ENCODE measurements around the gene ADAMTSL5. TPM values are rescaled to one million over a fixed set of nuclear protein-coding genes. Genes with fewer than 3 reads are reported as not detected.

ADAMTSL5 gene
- total RNA-seq, 2 experiments from 2014 or later = 0.34 TPM; not detected in 1

DNA sequence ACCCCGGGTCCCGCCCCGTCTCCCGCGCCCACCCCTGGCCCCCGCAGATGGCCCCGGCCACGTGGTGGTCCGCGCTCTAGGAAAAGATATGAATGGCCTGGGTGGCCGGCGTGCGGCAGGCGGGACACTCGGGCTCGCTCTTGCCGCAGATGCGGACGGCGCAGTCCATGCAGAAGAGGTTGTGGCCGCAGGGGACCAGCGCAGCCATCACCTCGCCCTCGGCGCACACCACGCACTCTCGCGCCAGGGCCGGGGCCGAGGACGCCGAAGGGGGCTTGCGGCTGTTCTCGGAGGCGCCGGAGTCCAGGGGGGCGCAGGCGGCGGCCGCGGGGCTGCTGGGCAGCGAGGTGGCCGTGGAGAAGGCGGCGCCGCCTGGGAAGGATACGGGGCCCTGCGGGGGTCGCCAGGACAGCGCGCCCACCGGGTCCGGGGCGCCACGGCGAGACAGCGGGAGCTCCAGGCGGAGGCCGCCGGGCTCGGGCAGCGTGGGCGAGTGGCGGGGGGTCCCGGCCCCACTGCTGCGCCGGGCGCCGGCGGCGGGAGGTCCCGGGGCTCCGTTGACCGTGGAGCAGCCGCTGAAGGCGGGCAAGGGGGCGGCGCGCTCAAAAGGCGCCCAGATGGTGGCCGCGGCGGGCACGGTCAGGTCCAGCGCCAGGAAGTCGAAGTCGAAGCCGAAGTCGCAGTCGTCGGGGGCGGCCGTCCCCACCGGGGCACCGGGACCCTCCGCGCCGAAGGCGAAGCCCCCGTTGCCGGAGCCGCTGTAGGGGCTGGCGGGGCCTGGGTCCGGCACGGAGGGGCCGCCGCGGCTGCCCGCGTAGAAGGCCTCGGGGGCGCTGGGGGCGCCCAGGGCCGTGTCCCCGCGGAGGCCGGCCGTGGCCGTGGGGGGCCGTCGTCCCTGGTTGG is 42.9 kb upstream of the ADAMTSL5 start:
- Histone ChIP-seq H3K79me2 (ENCODE audit: insufficient read depth, low read depth, low read length) (no peaks in the 10 kb centered on the region), H2AFZ (ENCODE audit: low read length) (no peak overlapping the region), H4K20me1 (ENCODE audit: insufficient read depth, low read length) (no peaks in the 10 kb centered on the region), H3K27ac (ENCODE audit: low read depth, low read length, poor library complexity, severe bottlenecking) (no peak overlapping the region), H3K4me3 (ENCODE audit: low read depth, low read length, poor library complexity, severe bottlenecking) (no peak overlapping the region), H3K36me3 (ENCODE audit: insufficient read depth, low read length) (no peaks in the 10 kb centered on the region), H3K4me1 (ENCODE audit: insufficient read depth, low read length, poor library complexity, severe bottlenecking) (no peaks in the 10 kb centered on the region), H3K9me2 (ENCODE audit: insufficient read depth, low read length) (no peaks in the 10 kb centered on the region), H3K9me3 (ENCODE audit: low read length) (no peaks in the 10 kb centered on the region), H3K4me2 (ENCODE audit: low read length) (no peak overlapping the region)
- POLR2A ChIA-PET = no interaction called here
- intact Hi-C loops (cut with micrococcal nuclease; ENCODE audit: unreplicated experiment) = no loop called here
- TF ChIP-seq CTCF (conservative IDR thresholded peaks at IDR 0.05; ENCODE audit: low read length) = no peak
- TF ChIP-seq EZH2phosphoT487 (IDR thresholded peaks at IDR 0.05; ENCODE audit: borderline replicate concordance, low read depth, low read length) = no peak
- no peak for DNase-seq (ENCODE audit: low spot score)
- CTCF ChIA-PET (ENCODE audit: unreplicated experiment) = no interaction called here
- no TSS peak for BruUV-seq (replicated peaks)

DNA sequence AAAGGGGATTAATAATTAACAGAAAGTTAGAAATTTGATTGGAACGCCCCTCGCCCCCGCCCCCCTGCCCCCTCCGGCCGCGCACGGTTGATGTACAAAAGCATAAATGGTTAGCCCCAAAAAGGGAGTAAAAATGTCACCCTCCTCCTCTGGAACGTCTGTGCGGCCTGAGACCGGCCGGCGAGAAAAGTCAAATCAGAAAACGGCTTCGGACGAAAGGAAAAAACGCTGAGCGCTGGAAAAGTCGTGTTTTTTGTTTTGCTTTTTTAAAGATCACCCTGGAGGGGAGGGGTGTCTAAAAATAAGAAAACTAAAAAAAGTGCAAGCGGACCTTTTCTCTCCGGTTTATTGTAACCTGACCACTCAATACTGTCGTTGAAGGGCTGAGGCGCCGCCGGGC is 42.1 kb upstream of the ADAMTSL5 start:
- TF ChIP-seq EZH2phosphoT487 (IDR thresholded peaks at IDR 0.05; ENCODE audit: borderline replicate concordance, low read depth, low read length) (no peak), CTCF (conservative IDR thresholded peaks at IDR 0.05; ENCODE audit: low read length) (no peak)
- CTCF ChIA-PET (ENCODE audit: unreplicated experiment) = no interaction called here
- intact Hi-C loops (cut with micrococcal nuclease; ENCODE audit: unreplicated experiment) = no loop called here
- Histone ChIP-seq H3K4me1 (ENCODE audit: insufficient read depth, low read length, poor library complexity, severe bottlenecking) (no peaks in the 10 kb centered on the region), H3K4me3 (ENCODE audit: low read depth, low read length, poor library complexity, severe bottlenecking) (no peak overlapping the region), H3K9me2 (ENCODE audit: insufficient read depth, low read length) (no peaks in the 10 kb centered on the region), H4K20me1 (ENCODE audit: insufficient read depth, low read length) (no peaks in the 10 kb centered on the region), H3K36me3 (ENCODE audit: insufficient read depth, low read length) (no peaks in the 10 kb centered on the region), H3K27ac (ENCODE audit: low read depth, low read length, poor library complexity, severe bottlenecking) (no peak overlapping the region), H3K9me3 (ENCODE audit: low read length) (no peaks in the 10 kb centered on the region), H3K4me2 (ENCODE audit: low read length) (no peak overlapping the region), H2AFZ (ENCODE audit: low read length) (no peak overlapping the region), H3K79me2 (ENCODE audit: insufficient read depth, low read depth, low read length) (no peaks in the 10 kb centered on the region)
- DNase-seq (ENCODE audit: low spot score) = no peak
- POLR2A ChIA-PET = no interaction called here
- no TSS peak for BruUV-seq (replicated peaks)

- intact Hi-C loops (cut with micrococcal nuclease; ENCODE audit: unreplicated experiment) = no loop called here
- no peak overlapping the region for H3K4me3 ChIP-seq (ENCODE audit: low read depth, low read length, poor library complexity, severe bottlenecking)
- H3K9me2 ChIP-seq (ENCODE audit: insufficient read depth, low read length) = no peaks in the 10 kb centered on the region
- POLR2A ChIA-PET = no interaction called here
- H3K4me2 ChIP-seq (ENCODE audit: low read length) = no peak overlapping the region
- BruUV-seq (replicated peaks) = no TSS peak
- no peaks in the 10 kb centered on the region for H3K36me3 ChIP-seq (ENCODE audit: insufficient read depth, low read length)
- DNase-seq (ENCODE audit: low spot score) = no peak
- no peaks in the 10 kb centered on the region for H3K4me1 ChIP-seq (ENCODE audit: insufficient read depth, low read length, poor library complexity, severe bottlenecking)
- H3K27ac ChIP-seq (ENCODE audit: low read depth, low read length, poor library complexity, severe bottlenecking) = no peak overlapping the region
- TF ChIP-seq CTCF (conservative IDR thresholded peaks at IDR 0.05; ENCODE audit: low read length) (no peak), EZH2phosphoT487 (IDR thresholded peaks at IDR 0.05; ENCODE audit: borderline replicate concordance, low read depth, low read length) (no peak)
- H3K9me3 ChIP-seq (ENCODE audit: low read length) = no peaks in the 10 kb centered on the region
- H4K20me1 ChIP-seq (ENCODE audit: insufficient read depth, low read length) = no peaks in the 10 kb centered on the region
- CTCF ChIA-PET (ENCODE audit: unreplicated experiment) = no interaction called here
- H2AFZ ChIP-seq (ENCODE audit: low read length) = no peak overlapping the region
- no peaks in the 10 kb centered on the region for H3K79me2 ChIP-seq (ENCODE audit: insufficient read depth, low read depth, low read length)
Measured at GRCh38 chr19:1553415-1553814, 40.6 kb upstream of the ADAMTSL5 start.
